IPS DF 19.7 (cell line): ENCODE measurements around the gene CNPY3.
A peak's percentile ranks its signal among the peaks of the same experiment; 100 is the strongest.

ENCODE experiments used
- DNase-seq: peaks from one replicate; pipeline ENCODE4 v3.0.0-alpha.2; 2013; ENCODE audit warnings: low read depth, low spot score

Gene CNPY3

DNA sequence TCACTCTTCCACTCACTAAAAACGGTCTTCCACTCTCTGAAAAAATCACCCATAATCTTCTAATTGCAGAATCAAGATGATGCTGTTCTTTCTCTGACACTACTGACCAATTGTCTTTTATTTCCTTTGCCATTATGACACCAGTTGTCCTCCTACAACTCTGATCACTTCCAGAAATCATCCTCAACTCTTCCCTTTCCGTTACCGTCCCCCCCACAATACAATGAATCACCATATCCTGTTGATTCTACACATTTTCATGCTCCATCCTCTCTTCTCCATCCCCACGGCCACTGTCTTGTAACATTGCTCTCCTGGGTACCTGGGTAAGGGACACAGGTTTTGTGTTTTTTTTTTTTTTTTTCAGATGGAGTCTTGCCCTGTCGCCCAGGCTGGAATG is 52.6 kb downstream of the CNPY3 start:
- no peak for DNase-seq

DNA sequence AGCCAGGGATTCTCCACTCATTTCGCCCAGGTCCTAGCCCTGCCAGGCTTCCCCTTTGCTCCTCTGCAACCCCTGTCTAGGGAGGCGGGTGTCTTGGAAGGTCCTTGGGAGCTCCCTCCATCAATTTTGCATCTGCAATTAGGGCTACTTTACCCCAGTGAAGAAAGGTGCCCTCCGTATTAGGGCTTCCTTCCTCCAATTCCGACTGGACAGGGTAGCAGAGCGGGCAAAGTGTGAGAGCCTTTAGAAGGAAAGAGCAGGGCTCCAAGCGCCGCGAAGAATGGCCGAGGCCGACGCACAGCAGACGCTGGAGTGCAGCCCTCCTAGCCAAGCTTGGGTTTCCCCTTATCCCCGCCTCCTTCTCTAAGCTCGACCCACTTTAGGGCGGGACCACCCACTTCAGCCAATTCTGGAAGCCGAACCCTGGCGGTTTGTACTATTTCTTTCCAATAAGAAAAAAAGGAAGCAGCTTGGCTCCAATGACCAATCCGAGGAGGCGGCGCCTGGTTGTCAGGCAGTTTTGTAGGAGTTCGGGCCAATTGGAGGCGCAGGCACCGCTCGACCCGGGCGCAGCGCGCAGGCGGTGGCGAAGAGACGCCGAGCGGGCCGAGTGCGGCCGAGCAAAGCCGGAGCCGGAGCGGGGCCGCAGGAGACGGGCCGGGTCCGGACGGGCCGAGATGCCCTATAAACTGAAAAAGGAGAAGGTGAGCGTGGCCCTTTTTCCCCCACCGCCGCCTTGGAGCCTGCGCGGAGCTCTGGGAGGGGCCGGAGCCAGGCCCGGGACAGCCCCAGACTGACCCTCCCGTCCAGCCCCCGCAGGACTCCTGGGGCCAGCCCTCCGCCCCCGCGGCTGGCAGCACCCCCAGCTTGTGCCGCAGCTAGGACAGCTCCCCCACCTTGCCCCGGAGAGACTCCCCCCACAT is 55.0 kb downstream of the CNPY3 start, which contains the start of gene PPP2R5D:
Gene PPP2R5D (plus strand): TSS at position 570 of the 923 bp plus-strand sequence. CDS start 108 bp downstream, at position 678.
- DNase-seq: peak; percentile 95

DNA sequence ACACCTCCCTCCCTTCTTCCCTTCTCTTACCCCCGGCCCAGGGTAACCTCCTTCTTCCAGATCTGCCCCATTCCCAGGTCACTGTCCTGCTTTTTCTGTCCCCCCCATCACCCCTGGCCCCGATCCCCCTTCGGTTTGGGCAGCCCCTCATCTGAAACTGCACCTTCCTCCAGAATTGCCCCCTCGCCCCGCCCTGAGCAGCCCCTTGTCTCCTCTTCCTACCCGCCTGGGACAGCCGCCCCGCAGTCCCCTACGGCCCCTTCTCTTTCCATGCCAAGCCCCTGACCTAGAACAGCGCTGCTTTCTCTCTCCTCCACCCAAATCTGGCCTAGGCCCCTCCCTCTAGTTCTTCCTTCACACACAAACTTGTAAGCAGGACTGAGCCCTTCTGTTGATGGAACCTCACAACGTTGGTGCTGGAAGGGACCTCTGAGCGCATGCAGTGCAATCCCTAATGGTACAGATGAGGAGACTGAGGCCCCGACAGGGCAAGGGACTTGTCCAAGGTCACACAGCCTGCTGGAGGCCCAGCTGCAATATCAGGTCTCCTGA is 55.7 kb downstream of the CNPY3 start:
- no peak for DNase-seq

DNA sequence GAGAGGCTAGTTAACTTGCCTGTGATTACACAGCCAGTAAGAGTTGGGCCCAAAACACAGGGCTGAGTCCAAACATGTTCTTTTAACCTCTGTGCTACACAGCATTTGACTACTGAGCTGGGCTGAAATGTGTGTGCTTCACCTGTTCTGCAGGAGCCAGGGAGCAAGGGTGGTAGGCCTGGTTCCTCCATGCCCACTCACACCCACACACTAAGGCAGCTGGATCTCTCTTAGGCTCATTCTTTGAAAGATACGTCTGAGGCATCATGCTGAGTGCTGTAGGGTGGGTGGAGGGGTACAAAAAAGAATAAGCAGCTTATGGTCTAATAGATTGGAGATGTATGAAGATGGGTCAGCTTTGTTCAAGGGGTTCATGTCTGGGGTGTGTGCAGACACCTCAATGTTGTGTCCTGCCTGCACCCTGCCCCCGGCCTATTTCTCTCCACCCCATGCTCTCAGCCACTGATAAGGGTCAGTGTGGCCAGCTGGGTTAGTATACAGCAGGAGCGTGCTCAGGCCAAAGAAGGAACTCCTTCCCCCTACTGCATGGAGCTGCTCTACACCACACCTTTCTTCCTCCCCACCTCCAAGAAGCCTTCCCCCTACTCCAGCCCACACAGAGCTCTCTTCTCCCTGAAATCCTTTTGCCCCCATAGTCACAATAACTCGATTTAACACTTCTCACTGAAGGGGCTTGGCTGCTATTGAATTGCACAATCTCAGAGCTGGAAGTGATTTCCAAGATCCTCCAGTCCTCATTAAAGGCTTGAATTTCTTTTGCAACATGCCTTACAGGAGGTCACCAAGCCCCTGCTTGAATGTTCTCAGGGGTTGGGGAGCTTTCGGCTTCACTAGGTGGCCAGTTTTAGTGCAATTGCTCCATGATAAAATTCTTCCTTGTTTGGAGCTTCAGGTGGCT is 58.5 kb downstream of the CNPY3 start:
- no peak for DNase-seq

DNA sequence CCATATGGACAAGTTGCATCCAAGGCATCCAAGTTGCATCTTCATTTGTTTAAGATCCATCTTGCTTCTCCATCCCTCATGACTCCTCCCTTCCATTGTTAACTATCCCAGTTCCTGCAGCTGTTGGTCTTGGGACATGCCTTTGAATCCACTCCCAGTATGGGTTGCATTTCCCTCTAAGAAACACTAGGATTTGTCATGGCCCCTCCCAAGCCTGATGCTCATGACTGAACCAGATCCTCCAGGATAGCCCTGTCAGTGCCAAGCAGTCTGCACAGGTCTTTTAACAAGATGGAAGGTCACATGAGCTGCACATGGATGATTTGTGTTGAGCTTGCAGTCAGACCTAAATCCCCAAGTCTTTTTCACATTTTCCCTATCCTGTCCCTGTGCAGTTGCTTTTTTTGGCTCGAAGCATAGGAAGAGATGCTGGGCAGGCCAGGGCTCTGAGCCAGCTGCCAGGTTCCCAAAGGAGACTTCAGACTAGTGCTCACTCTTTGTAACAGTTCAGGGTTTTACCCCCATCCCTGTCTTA is 59.3 kb downstream of the CNPY3 start:
- DNase-seq: no peak
